Liver (tissue), 9 donors: ENCODE data around the gene ZIC2. TPM values are rescaled to one million over a fixed set of nuclear protein-coding genes. Genes with fewer than 3 reads are reported as not detected.
A peak's percentile ranks its signal among the peaks of the same experiment; 100 is the strongest.

ENCODE experiments used
- DNase-seq: peaks from one replicate; pipeline ENCODE4 v3.0.0-alpha.2; 2017; ENCODE audit warnings: low spot score
- H3K27ac ChIP-seq, 2 donors: one replicate each; pipeline ENCODE4 v1.7.0; 2013; ENCODE audit warnings: inconsistent platforms in 2 of 2, low read length in 2 of 2, control low read depth in 1 of 2, low read depth in 1 of 2, mild to moderate bottlenecking in 1 of 2
- H3K27me3 ChIP-seq, 4 donors: one replicate each; pipeline versions ENCODE4 v1.6.1 to v1.7.0; 2013; ENCODE audit warnings: low read length in 3 of 4, inconsistent platforms in 1 of 4, mild to moderate bottlenecking in 1 of 4, moderate library complexity in 1 of 4; ENCODE audit not compliant: control insufficient read depth in 4 of 4, insufficient read depth in 4 of 4
- H3K36me3 ChIP-seq, 4 donors: one replicate each; pipeline versions ENCODE4 v1.6.1 to v1.7.0; 2013; ENCODE audit warnings: low read length in 3 of 4, mild to moderate bottlenecking in 3 of 4, low read depth in 1 of 4, moderate library complexity in 1 of 4; ENCODE audit not compliant: control insufficient read depth in 4 of 4, insufficient read depth in 3 of 4
- H3K4me1 ChIP-seq, 4 donors: one replicate each; pipeline versions ENCODE4 v1.6.1 to v1.7.0; 2013; ENCODE audit warnings: low read length in 3 of 4, mild to moderate bottlenecking in 3 of 4, moderate library complexity in 1 of 4; ENCODE audit not compliant: control insufficient read depth in 4 of 4, insufficient read depth in 4 of 4
- H3K4me3 ChIP-seq, 3 donors: one replicate each; pipeline versions ENCODE4 v1.6.1 to v1.7.0; 2013; ENCODE audit warnings: low read length in 3 of 3, control low read depth in 1 of 3, low read depth in 1 of 3, mild to moderate bottlenecking in 1 of 3
- H3K9ac ChIP-seq, 2 donors: one replicate each; pipeline ENCODE4 v1.7.0; 2013; ENCODE audit warnings: low read length in 2 of 2, mild to moderate bottlenecking in 2 of 2, moderate library complexity in 2 of 2, control low read depth in 1 of 2, low read depth in 1 of 2
- H3K9me3 ChIP-seq, 4 donors: one replicate each; pipeline versions ENCODE4 v1.6.1 to v1.7.0; 2013; ENCODE audit warnings: low read length in 3 of 4; ENCODE audit not compliant: control insufficient read depth in 4 of 4
- ATF3 ChIP-seq: IDR thresholded peaks from 2 replicates; pipeline ENCODE4 v1.6.1; 2016; ENCODE audit warnings: antibody characterized with exemption
- EGR1 ChIP-seq, 2 donors: IDR thresholded peaks; 2 replicates each; pipeline ENCODE4 v1.6.1; 2016 to 2018; ENCODE audit warnings: antibody characterized with exemption in 2 of 2, low read depth in 2 of 2
- FOXA1 ChIP-seq: IDR thresholded peaks from 2 replicates; pipeline ENCODE4 v1.6.1; 2016; ENCODE audit warnings: antibody characterized with exemption
- FOXA2 ChIP-seq: IDR thresholded peaks from 2 replicates; pipeline ENCODE4 v1.6.1; 2016; ENCODE audit warnings: antibody characterized with exemption
- GABPA ChIP-seq, 2 donors: IDR thresholded peaks in 1 of 2; conservative IDR thresholded peaks in 1 of 2; 2 replicates each; pipeline ENCODE4 v1.6.1; 2016; ENCODE audit warnings: antibody characterized with exemption in 2 of 2, mild to moderate bottlenecking in 1 of 2, moderate library complexity in 1 of 2
- HNF4A ChIP-seq, 2 donors: conservative IDR thresholded peaks; 2 replicates each; pipeline ENCODE4 v1.6.1; 2016; ENCODE audit warnings: antibody characterized with exemption in 2 of 2, mild to moderate bottlenecking in 2 of 2
- HNF4G ChIP-seq: IDR thresholded peaks from 2 replicates; pipeline ENCODE4 v1.6.1; 2016; ENCODE audit warnings: antibody characterized with exemption
- JUND ChIP-seq, 2 donors: IDR thresholded peaks; 2 replicates each; pipeline ENCODE4 v1.6.1; 2016; ENCODE audit warnings: antibody characterized with exemption in 2 of 2
- NR2F2 ChIP-seq: IDR thresholded peaks from 2 replicates; pipeline ENCODE4 v1.6.1; 2016; ENCODE audit warnings: antibody characterized with exemption
- RAD21 ChIP-seq, 2 donors: IDR thresholded peaks; 2 replicates each; pipeline ENCODE4 v1.6.1; 2016; ENCODE audit warnings: antibody characterized with exemption in 2 of 2, mild to moderate bottlenecking in 2 of 2
- REST ChIP-seq: IDR thresholded peaks from 2 replicates; pipeline ENCODE4 v1.6.1; 2016; ENCODE audit warnings: antibody characterized with exemption, mild to moderate bottlenecking
- SP1 ChIP-seq: IDR thresholded peaks from 2 replicates; pipeline ENCODE4 v1.6.1; 2018; ENCODE audit warnings: antibody characterized with exemption, mild to moderate bottlenecking
- TAF1 ChIP-seq: conservative IDR thresholded peaks from 2 replicates; pipeline ENCODE4 v1.6.1; 2016; ENCODE audit warnings: antibody characterized with exemption, mild to moderate bottlenecking
- YY1 ChIP-seq: IDR thresholded peaks from 2 replicates; pipeline ENCODE4 v1.6.1; 2016; ENCODE audit warnings: antibody characterized with exemption, mild to moderate bottlenecking
- ZBTB33 ChIP-seq: IDR thresholded peaks from 2 replicates; pipeline ENCODE4 v1.6.1; 2016; ENCODE audit warnings: antibody characterized with exemption
- WGBS: extraction: QIAGEN DNeasy Blood & Tissue Kit; methylation state at CpG from one replicate; pipeline ENCODE4 v1.1.7; 2013; 5-methylcytosine and 5-hydroxymethylcytosine counted together
- polyA plus RNA-seq, 2 donors: library from polyadenylated mRNA; stranded (reverse) in 1 of 2; unstranded in 1 of 2; fragments of 200-250 nt in 1 of 2; fragments of >200 nt in 1 of 2; fragmentation: Nextera tagmentation in 1 of 2; extraction: Ambion mirVana in 1 of 2; gene quantifications; one replicate each; pipeline versions ENCODE4 v1.2.1 to v1.2.3, GENCODE V29; 2013 to 2015
- total RNA-seq, 2 donors: library from RNA; depleted of rRNA; stranded (reverse); fragments of >200 nt; gene quantifications; one replicate each; pipeline ENCODE4 v1.2.3, GENCODE V29; 2014
- donor health status: healthy.
- donor health status: healthy.
- donor health status: healthy.
- donor health status: healthy.
- donor health status: healthy.

The ZIC2 gene
- total and polyA plus RNA-seq, 4 donors: not detected

GRCh38 chr13:99980201-99980823 is 1.3 kb upstream of the ZIC2 start:
- H3K27me3 ChIP-seq: peaks cover 25 to 57% (median 39%) of the 10 kb centered on the region in 4 donors
- TF ChIP-seq ZBTB33 (no peak), ATF3 (no peak), EGR1 (IDR thresholded peaks at IDR 0.05; ENCODE audit: low read depth in 2 of 2) (no peak), YY1 (no peak), HNF4A (conservative IDR thresholded peaks at IDR 0.05) (no peak), RAD21 (IDR thresholded peaks at IDR 0.05) (peak in 1 of 2 donors; percentile 12), SP1 (no peak), JUND (IDR thresholded peaks at IDR 0.05) (no peak)
- H3K9me3 ChIP-seq: peaks cover 0 to 18% (median 4%) of the 10 kb centered on the region in 4 donors
- H3K9ac ChIP-seq: no peak overlapping the region
- no peak overlapping the region for H3K27ac ChIP-seq
- 2% methylated on average over 76 of the region's 76 CpGs for WGBS
- H3K4me1 ChIP-seq: peaks cover 16 to 38% (median 24%) of the 10 kb centered on the region in 4 donors
- H3K36me3 ChIP-seq: no peaks in the 10 kb centered on the region
- peak; percentile 44 for DNase-seq
- peak overlapping the region in 2 of 3 donors; percentile 38 to 63 for H3K4me3 ChIP-seq

- H3K9ac ChIP-seq: no peak overlapping the region
- H3K27ac ChIP-seq: no peak overlapping the region
- no peak for TF ChIP-seq TAF1
- no peak for TF ChIP-seq GABPA (IDR thresholded peaks at IDR 0.05 in 1 of 2, conservative IDR thresholded peaks at IDR 0.05 in 1 of 2)
- TF ChIP-seq EGR1 (IDR thresholded peaks at IDR 0.05; ENCODE audit: low read depth in 2 of 2): no peak
- no peak for TF ChIP-seq FOXA2
- no peak for DNase-seq
- WGBS: 1% methylated on average over 110 of the region's 110 CpGs
- H3K27me3 ChIP-seq: peaks cover 20 to 51% (median 34%) of the 10 kb centered on the region in 4 donors
- peaks cover 16 to 38% (median 24%) of the 10 kb centered on the region in 4 donors for H3K4me1 ChIP-seq
- H3K4me3 ChIP-seq: peak overlapping the region in 2 of 3 donors; percentile 23 to 63
- H3K9me3 ChIP-seq: peaks cover 0 to 21% (median 3%) of the 10 kb centered on the region in 4 donors
- H3K36me3 ChIP-seq: no peaks in the 10 kb centered on the region
These were observed 505 bp upstream of the ZIC2 start for GRCh38 chr13:99980824-99981734.

- no peak for DNase-seq
- peaks cover 0 to 21% (median 4%) of the 10 kb centered on the region in 4 donors for H3K9me3 ChIP-seq
- H3K27me3 ChIP-seq: peaks cover 20 to 57% (median 30%) of the 10 kb centered on the region in 4 donors
- peaks cover 16 to 38% (median 24%) of the 10 kb centered on the region in 4 donors for H3K4me1 ChIP-seq
- H3K4me3 ChIP-seq: peak overlapping the region in 1 of 3 donors; percentile 63
- no peaks in the 10 kb centered on the region for H3K36me3 ChIP-seq
- no peak overlapping the region for H3K27ac ChIP-seq
- H3K9ac ChIP-seq: no peak overlapping the region
- 2% methylated on average over 98 of the region's 98 CpGs for WGBS
- TF ChIP-seq JUND (IDR thresholded peaks at IDR 0.05) (no peak), ZBTB33 (no peak), REST (no peak), HNF4G (no peak), FOXA1 (no peak), EGR1 (IDR thresholded peaks at IDR 0.05; ENCODE audit: low read depth in 2 of 2) (no peak), GABPA (IDR thresholded peaks at IDR 0.05 in 1 of 2, conservative IDR thresholded peaks at IDR 0.05 in 1 of 2) (no peak), NR2F2 (no peak), HNF4A (conservative IDR thresholded peaks at IDR 0.05) (no peak), ATF3 (no peak)
These were observed 599 bp downstream of the ZIC2 start for GRCh38 chr13:99982036-99982730.
